Skeletal muscle satellite cell (primary cell): ENCODE results near the gene MCRS1.
A peak's percentile ranks its signal among the peaks of the same experiment; 100 is the strongest.

Source experiments
- H3K27me3 ChIP-seq: 2 replicates; pipeline ENCODE4 v1.7.0; 2013; ENCODE audit warnings: low read length; ENCODE audit not compliant: control insufficient read depth, insufficient read depth
- H3K36me3 ChIP-seq: 2 replicates; pipeline ENCODE4 v1.7.0; 2013; ENCODE audit warnings: mild to moderate bottlenecking, control low read depth, low read length; ENCODE audit not compliant: insufficient read depth
- H3K4me1 ChIP-seq: 2 replicates; pipeline ENCODE4 v1.7.0; 2013; ENCODE audit warnings: low read length; ENCODE audit not compliant: control insufficient read depth, insufficient read depth
- H3K4me2 ChIP-seq: 2 replicates; pipeline ENCODE4 v1.7.0; 2013; ENCODE audit warnings: mild to moderate bottlenecking, low read length
- H3K4me3 ChIP-seq: 2 replicates; pipeline ENCODE4 v1.7.0; 2013; ENCODE audit warnings: low read length
- H3K9ac ChIP-seq: 2 replicates; pipeline ENCODE4 v1.7.0; 2013; ENCODE audit warnings: mild to moderate bottlenecking, low read depth, low read length, moderate library complexity
- H3K9me3 ChIP-seq: replicated peaks from 2 replicates; pipeline ENCODE4 v1.7.0; 2013; ENCODE audit warnings: mild to moderate bottlenecking, control low read depth, low read length

MCRS1 gene

DNA sequence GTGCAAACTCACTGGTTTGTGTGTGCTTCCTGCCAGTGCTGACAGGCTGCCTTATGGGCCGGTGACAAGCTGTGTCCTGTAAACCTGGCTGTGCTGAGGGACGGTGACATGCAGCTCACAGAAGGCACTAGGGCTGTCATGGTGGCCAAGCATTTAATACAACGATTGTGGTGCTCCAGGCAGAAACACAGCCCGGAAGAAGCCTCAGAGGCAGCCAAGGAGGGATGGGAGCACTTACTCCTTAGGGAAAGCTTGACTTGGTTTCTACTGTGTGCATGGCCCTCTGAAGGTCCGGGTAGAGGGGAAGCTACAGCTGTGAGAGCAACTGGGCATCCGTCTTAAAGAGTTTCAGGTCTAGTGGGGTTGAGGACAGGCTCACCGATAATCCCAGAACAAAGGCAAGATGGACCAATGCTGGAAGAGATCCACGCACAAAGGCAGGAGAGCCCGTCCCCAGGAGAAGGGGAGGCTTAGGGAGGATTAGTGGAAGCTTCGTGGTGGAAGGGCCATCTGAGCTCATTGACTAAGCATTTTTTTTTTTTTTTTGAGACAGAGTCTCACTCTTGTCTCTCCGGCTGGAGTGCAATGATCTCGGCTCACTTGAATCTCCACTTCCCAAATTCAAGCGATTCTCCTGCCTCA, 10.7 kb upstream of the MCRS1 start:
- no peak overlapping the region for H3K9ac ChIP-seq
- no peaks in the 10 kb centered on the region for H3K36me3 ChIP-seq
- no peaks in the 10 kb centered on the region for H3K27me3 ChIP-seq
- H3K4me2 ChIP-seq: no peak overlapping the region
- H3K4me1 ChIP-seq: peaks cover 12% of the 10 kb centered on the region
- H3K9me3 ChIP-seq: no peaks in the 10 kb centered on the region
- H3K4me3 ChIP-seq: no peak overlapping the region

DNA sequence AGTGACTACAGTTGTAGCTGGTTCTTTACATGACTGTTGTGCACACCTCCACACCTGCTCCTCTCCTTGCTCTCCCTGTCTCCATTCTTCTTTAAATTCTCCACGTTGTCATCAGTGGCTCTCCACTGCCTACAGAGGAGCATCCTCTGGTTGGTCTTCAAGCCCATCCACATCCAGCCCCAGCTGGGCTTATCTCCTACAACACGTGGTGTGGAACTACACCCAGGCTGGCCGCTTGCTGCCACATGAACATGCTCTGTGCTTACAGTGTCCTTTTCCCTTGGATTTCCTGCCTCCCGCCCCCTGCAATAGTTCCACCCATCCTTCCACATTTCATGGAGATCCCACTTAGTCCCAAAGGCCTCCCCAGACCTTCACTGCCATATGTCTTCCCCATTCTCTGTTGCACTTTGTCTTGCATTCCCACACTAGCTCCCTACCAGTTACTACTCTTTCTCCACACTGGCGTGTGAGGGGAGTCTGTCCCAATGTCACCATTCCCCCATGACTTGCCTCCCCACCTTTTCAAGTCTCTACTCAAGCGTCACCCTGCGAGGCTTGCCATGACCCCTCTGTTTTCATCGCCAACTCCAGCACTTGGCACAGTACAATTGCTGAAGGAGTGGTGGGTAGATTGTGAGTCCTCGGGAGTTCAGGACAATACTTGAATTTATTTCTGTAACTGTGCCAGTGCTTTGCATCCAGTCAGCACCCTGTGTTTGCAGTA, 9.8 kb upstream of the MCRS1 start:
- no peaks in the 10 kb centered on the region for H3K36me3 ChIP-seq
- no peak overlapping the region for H3K4me2 ChIP-seq
- no peak overlapping the region for H3K9ac ChIP-seq
- H3K27me3 ChIP-seq: no peaks in the 10 kb centered on the region
- no peaks in the 10 kb centered on the region for H3K9me3 ChIP-seq
- H3K4me1 ChIP-seq: peaks cover 5% of the 10 kb centered on the region
- no peak overlapping the region for H3K4me3 ChIP-seq

DNA sequence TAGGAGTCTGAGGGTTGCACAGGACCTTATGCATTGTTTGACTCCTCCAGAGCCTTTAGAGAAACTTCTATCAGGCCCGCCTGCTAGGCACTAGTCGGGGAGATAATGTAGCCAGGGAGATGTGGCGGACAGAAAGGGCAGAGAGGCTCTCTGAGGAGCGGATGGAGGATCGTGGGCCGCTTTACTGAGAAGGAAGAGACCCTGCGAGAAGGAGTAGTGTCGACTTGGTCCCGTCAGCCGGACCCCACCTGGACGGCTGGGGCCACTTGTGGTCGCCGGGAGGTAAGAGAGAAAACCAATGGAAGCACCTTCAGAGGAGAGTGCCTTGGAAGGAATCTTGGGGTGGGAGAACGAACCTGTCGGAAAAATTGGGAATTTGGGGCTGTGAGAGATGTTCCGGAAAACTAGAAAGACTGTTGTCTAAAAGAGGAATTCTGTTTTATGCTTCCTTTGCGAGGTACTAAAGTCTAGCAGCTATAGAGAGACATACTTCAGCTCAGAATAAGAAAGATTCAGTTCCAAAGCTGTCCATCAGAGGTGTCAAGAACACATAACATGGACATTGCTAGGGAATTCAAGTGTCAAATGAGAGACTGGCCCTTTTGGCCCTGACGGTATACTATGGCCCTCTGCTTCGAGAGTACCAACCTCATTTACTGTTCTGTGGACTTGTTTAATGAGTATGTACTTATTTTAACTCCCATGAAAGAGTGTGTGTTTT, 660 bp upstream of the MCRS1 start:
- no peaks in the 10 kb centered on the region for H3K27me3 ChIP-seq
- H3K4me3 ChIP-seq: peak overlapping the region; percentile 89
- H3K4me1 ChIP-seq: peaks cover 12% of the 10 kb centered on the region
- peak overlapping the region; percentile 89 for H3K4me2 ChIP-seq
- H3K9me3 ChIP-seq: no peaks in the 10 kb centered on the region
- peak overlapping the region; percentile 96 for H3K9ac ChIP-seq
- peaks cover 5% of the 10 kb centered on the region for H3K36me3 ChIP-seq

DNA sequence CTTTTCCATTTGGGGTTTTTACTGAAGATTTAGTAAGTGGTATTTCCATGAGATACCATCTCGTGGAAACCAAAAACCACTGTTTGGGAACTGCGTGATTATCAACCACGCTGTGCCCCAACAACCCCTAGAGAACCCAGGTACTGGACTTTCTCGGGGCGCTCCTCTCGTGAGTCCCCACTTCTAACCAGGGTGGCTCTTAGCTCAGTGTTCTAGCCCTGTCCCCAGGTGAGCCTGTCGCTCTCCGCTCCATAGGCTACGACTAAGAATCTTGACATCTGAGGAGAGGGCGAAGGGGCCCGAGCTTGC, 686 bp downstream of the MCRS1 start:
- Histone ChIP-seq H3K4me3 (peak overlapping the region; percentile 89), H3K4me2 (peak overlapping the region; percentile 89), H3K9me3 (no peaks in the 10 kb centered on the region), H3K4me1 (peaks cover 12% of the 10 kb centered on the region), H3K27me3 (no peaks in the 10 kb centered on the region), H3K36me3 (peaks cover 18% of the 10 kb centered on the region), H3K9ac (peak overlapping the region; percentile 96)

DNA sequence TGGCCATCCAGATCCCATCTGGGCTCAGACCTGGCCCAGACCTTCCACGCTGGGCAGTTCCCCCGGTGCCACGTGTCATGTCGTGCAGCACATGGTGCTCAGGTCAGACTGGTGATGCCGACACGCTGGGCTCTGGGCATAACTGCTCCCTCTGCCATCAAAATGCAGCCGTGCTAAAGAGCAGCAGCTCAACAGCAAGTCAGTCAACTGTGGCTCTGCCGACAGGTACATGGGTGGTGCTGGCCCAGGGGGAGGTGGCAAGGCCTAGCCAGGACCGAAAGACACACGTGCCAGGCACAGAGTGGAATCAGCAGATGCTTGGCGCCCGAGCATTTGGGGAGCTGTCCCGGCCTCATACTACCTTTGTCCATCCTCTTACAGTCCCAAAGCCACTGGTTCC, 1.6 kb downstream of the MCRS1 start:
- H3K9me3 ChIP-seq: no peaks in the 10 kb centered on the region
- peak overlapping the region; percentile 15 for H3K4me3 ChIP-seq
- no peaks in the 10 kb centered on the region for H3K27me3 ChIP-seq
- H3K4me2 ChIP-seq: peak overlapping the region; percentile 89
- peaks cover 12% of the 10 kb centered on the region for H3K4me1 ChIP-seq
- H3K9ac ChIP-seq: peak overlapping the region; percentile 96
- H3K36me3 ChIP-seq: peaks cover 27% of the 10 kb centered on the region

DNA sequence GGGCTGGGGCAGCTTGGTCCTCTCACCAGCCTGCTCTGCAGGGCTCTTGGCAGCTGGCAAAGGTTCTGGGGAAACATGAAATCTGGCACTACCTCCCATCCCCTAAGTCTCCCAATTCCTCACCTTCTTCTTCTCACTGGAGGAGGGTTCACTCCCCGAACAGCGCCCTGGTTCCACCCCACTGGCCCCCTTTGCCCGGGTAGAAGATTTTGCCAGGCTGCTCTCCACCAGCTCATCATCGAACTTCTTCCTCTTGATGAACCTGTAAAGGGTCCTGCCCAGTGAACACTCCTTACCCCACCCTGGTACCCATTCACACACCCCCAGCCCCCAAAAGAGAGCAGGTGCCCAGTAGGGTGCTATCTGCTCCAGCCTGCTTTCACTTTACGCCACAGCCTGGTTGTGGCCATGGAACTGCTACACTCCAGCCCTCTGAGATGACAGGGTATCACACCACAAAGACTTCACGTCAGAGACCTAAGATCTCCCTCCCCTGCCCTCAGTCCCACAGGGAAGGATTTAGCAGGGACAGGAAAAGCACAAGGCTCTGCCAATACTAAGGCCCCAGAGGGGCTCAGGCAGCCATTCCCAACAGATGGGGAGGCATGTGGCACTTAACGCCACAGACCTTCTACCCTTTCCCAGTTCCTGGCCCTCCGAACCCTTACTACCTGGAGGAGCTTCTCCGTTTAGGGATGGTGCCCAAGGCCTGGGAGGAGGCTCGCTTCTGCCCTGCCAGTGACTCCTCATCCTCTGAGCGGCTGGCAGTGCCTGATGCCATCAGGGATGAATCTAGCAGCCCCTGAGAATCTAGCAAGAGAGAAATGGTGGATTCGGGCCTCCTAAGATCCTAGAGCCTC, 2.3 kb downstream of the MCRS1 start:
- H3K36me3 ChIP-seq: peaks cover 35% of the 10 kb centered on the region

DNA sequence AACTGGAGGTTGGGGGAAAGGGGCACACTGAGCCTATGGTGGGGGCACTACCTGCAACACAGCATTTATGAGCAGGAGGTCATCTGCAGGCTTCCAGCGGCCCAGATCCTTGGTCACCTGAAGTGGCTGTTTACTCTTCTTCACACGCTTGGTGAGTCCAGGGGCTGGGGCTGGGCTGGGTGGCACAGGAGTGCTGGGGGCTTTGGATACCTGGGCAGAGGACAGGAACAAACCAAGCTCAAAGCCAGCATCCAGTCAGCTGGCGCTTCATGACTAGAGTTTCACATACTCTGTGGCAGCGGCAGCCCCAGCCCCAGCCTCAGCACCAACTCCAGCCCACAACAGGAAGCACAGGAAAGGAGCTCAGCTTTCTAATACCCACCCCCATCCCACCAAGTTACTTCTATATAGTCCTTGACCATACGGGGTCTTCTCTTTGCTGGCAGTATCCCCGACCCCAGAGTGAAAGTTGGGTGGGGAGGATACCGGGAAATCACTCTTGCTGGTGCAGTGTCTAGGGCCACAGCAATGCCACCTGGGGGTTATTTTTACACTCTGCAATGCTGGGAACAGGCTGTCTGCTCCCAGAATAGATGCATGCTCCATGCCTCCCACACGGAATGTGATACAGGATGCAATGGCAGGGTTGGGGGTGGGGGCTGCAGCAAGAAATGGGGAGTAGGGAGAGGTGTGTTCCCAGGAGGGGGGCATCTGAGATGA, 3.1 kb downstream of the MCRS1 start:
- Histone ChIP-seq H3K4me1 (peaks cover 12% of the 10 kb centered on the region), H3K9ac (no peak overlapping the region), H3K4me2 (no peak overlapping the region), H3K36me3 (peaks cover 42% of the 10 kb centered on the region), H3K27me3 (no peaks in the 10 kb centered on the region), H3K4me3 (no peak overlapping the region), H3K9me3 (no peaks in the 10 kb centered on the region)

More for the DNA sequence above, 2.3 kb downstream of the MCRS1 start:
- H3K27me3 ChIP-seq: no peaks in the 10 kb centered on the region
- H3K9ac ChIP-seq: no peak overlapping the region
- H3K4me2 ChIP-seq: no peak overlapping the region
- H3K4me1 ChIP-seq: peaks cover 12% of the 10 kb centered on the region
- no peaks in the 10 kb centered on the region for H3K9me3 ChIP-seq
- no peak overlapping the region for H3K4me3 ChIP-seq

DNA sequence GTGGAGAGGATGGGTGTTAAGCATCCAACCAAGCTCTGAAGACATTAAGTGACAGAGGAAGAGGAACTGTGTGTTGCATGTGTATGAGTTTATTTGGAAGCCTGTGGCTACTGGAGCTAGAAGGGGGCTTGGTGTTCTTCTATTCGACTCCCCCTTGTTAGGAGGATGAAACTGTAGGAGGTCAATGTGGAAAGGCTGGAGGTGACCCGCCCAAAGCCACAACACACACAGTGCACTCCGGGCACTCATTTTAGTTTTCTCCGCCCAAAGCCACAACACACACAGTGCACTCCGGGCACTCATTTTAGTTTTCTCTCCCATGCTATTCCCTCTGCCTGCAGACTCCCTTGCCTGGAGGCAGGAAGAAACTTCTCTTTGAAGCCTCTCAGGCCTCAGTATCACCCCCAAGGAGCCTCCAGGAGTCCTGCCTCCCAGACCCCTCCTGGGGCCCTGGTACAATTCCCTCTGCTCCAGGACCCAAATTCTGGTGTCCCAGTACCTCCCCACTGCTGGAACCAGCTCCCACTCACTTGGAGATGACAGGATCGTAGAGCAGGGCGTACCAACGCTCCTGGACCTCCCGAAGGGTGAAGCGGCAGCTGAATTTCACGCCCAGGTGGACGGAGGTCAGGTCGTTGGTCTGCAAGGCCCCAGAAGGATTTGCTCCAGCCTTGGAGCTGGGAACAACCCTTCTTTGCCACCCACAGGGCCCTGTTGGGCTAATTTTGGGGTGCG, 3.8 kb downstream of the MCRS1 start:
- H3K9me3 ChIP-seq: no peaks in the 10 kb centered on the region
- no peaks in the 10 kb centered on the region for H3K27me3 ChIP-seq
- no peak overlapping the region for H3K4me3 ChIP-seq
- no peak overlapping the region for H3K9ac ChIP-seq
- no peak overlapping the region for H3K4me2 ChIP-seq
- peaks cover 12% of the 10 kb centered on the region for H3K4me1 ChIP-seq
- H3K36me3 ChIP-seq: peaks cover 49% of the 10 kb centered on the region

DNA sequence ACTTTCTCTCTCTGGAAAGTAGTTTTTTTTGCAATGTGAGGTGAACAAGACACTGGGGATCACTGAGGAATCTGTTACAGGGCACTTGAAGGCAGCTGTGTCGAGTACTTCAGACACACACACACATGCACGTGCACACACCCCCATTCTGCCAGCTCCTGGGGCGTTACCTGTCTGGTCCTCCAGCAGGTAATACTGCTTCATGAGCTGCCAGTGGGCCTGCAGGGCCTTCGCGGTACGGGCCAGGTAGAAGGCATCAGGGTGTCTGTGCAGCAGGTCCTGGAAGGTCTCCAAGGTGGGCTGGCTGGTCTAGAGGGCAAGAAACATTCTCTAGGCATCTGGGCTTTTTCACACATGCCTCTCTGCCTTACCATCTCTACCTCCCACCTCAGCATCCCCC, 5.1 kb downstream of the MCRS1 start:
- H3K4me3 ChIP-seq: no peak overlapping the region
- no peak overlapping the region for H3K9ac ChIP-seq
- no peaks in the 10 kb centered on the region for H3K9me3 ChIP-seq
- H3K4me2 ChIP-seq: no peak overlapping the region
- H3K27me3 ChIP-seq: no peaks in the 10 kb centered on the region
- H3K36me3 ChIP-seq: peaks cover 60% of the 10 kb centered on the region
- peaks cover 9% of the 10 kb centered on the region for H3K4me1 ChIP-seq

DNA sequence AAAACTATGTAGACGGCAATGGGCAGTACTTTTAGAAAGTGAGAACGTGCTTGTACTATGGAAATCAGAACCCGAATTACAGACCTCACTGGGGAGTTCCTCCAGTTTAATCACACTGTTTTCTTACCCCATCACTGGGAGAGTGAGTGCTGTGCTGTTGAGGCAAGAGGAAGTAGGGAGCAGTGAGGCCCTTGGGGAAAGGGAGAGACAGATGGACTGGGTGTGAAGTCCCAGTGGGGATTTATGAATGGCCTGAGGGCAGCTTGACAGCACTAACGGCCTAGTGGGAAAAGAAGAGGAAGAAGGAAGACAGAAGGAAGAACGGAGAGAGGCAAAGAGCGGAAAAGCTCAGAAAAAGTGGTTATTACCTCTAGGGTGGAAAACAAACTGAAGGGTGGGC, 5.7 kb downstream of the MCRS1 start:
- Histone ChIP-seq H3K36me3 (peaks cover 66% of the 10 kb centered on the region), H3K9me3 (no peaks in the 10 kb centered on the region), H3K9ac (no peak overlapping the region), H3K4me1 (peaks cover 9% of the 10 kb centered on the region), H3K4me3 (no peak overlapping the region), H3K27me3 (no peaks in the 10 kb centered on the region), H3K4me2 (no peak overlapping the region)
